Type B pancreatic cell (in vitro differentiated cells): ENCODE measurements around the gene ESRRG. TPM values are rescaled to one million over a fixed set of nuclear protein-coding genes. Genes with fewer than 3 reads are reported as not detected.
"Not testable (repeated sequence)": the region's sequence is repeated elsewhere in the genome, so short reads cannot be mapped to it uniquely, and the experiment has no call there.

Source experiments
- DNase-seq: peaks from one replicate; pipeline ENCODE4 v3.0.0; 2021; ENCODE audit warnings: mixed read lengths; ENCODE audit not compliant: unreplicated experiment; ENCODE audit errors: extremely low spot score
- H3K27ac Mint-ChIP-seq: 2 replicates; pipeline ENCODE4 v1.8.0; 2021; ENCODE audit warnings: mild to moderate bottlenecking, mixed read lengths
- H3K27me3 Mint-ChIP-seq: 2 replicates; pipeline ENCODE4 v1.8.0; 2021; ENCODE audit warnings: mixed read lengths
- H3K36me3 Mint-ChIP-seq: 2 replicates; pipeline ENCODE4 v1.8.0; 2021; ENCODE audit warnings: mixed read lengths
- H3K4me1 Mint-ChIP-seq: one replicate; pipeline ENCODE4 v1.8.0; 2021; ENCODE audit warnings: mixed read lengths; ENCODE audit not compliant: unreplicated experiment
- H3K4me3 Mint-ChIP-seq: 2 replicates; pipeline ENCODE4 v1.8.0; 2021; ENCODE audit warnings: mild to moderate bottlenecking, mixed read lengths
- H3K9me3 Mint-ChIP-seq: 2 replicates; pipeline ENCODE4 v1.8.0; 2021; ENCODE audit warnings: mixed read lengths
- CTCF ChIP-seq: fragments of 200-600 bp; sonication (generic); conservative IDR thresholded peaks from 2 replicates; pipeline ENCODE4 v1.5.0; 2021; ENCODE audit warnings: antibody characterized with exemption, mild to moderate bottlenecking
- total RNA-seq: library from RNA; stranded (reverse); gene quantifications from 2 replicates; pipeline ENCODE4 v1.2.1, GENCODE V29; 2021; ENCODE audit warnings: low replicate concordance

ESRRG gene
- total RNA-seq, 1 donor from 2014 or later: 26.2 TPM

GRCh38 chr1:216705676-216706075 is 17.6 kb downstream of the ESRRG start:
- Mint-ChIP-seq H3K4me3 (no peak overlapping the region), H3K27me3 (no peaks in the 10 kb centered on the region), H3K4me1 (peaks cover 8% of the 10 kb centered on the region), H3K36me3 (no peaks in the 10 kb centered on the region), H3K27ac (no peak overlapping the region), H3K9me3 (no peaks in the 10 kb centered on the region)
- DNase-seq: no peak
- TF ChIP-seq CTCF: no peak

- not testable (repeated sequence) for H3K27me3 Mint-ChIP-seq, DNase-seq, H3K27ac Mint-ChIP-seq, H3K4me3 Mint-ChIP-seq, H3K4me1 Mint-ChIP-seq, H3K9me3 Mint-ChIP-seq, H3K36me3 Mint-ChIP-seq
These were observed 19.2 kb downstream of the ESRRG start for GRCh38 chr1:216704065-216704464.

DNA sequence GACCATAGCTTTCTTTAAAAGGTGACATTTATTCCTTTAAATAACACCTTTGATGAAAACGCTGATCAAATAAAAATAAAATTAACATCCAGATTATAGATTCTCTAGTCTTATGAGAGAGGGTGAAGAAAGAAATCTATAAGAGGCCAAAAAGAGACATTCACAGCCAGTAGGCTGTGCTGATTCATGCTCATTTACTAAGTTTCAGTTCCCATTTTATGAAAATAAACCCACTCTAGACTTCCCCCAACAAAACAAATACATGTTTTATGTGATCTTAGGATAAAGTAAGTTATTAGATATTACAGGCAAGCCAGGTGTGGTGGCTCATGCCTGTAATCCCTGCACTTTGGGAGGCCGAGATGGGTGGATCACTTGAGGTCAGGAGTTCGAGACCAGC is 21.1 kb downstream of the ESRRG start:
- DNase-seq: no peak
- TF ChIP-seq CTCF: no peak
- H3K27ac Mint-ChIP-seq: no peak overlapping the region
- H3K27me3 Mint-ChIP-seq: no peaks in the 10 kb centered on the region
- peaks cover 3% of the 10 kb centered on the region for H3K36me3 Mint-ChIP-seq
- H3K4me3 Mint-ChIP-seq: no peak overlapping the region
- peaks cover 7% of the 10 kb centered on the region for H3K4me1 Mint-ChIP-seq
- H3K9me3 Mint-ChIP-seq: no peaks in the 10 kb centered on the region

DNA sequence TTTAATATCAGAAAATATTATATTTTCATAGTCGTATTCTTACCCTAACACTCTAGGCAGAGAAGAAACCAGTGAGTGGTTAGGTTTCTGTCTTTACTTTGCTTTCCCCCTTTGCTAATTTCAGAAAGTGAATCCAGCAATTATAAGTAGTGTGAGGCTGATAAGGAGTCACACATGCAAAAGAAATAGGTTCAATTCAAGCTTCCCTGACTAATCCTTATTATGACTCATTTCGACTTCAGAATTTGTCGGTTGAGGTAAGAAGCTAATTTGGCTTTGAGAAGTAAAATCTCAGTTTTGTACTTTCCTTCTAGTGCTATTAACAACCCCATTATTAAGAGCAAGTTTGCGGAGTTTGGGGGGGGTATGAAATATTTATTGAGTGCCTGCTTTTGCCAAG is 22.4 kb downstream of the ESRRG start:
- Mint-ChIP-seq H3K36me3 (peaks cover 3% of the 10 kb centered on the region), H3K4me1 (peaks cover 3% of the 10 kb centered on the region), H3K27me3 (no peaks in the 10 kb centered on the region), H3K9me3 (no peaks in the 10 kb centered on the region), H3K4me3 (no peak overlapping the region), H3K27ac (no peak overlapping the region)
- TF ChIP-seq CTCF: no peak
- no peak for DNase-seq

DNA sequence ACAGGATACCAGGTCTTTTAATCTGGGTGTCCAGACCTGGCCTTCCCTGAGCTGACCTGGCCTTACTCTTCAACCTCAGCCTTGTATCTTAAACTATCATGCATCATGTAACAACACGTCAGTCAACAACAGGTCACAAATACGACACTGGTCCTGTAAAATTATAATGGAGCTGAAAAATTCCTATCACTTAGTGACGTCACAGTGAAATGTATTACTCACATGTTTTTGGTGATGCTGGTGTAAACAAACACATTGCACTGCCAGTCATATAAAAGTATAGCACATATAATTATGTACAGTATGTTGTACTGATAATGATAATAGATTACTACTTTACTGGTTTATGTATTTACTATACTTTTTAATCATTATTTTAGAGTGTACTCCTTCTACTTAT is 31.5 kb downstream of the ESRRG start:
- TF ChIP-seq CTCF: no peak
- Mint-ChIP-seq H3K27me3 (no peaks in the 10 kb centered on the region), H3K4me1 (peaks cover 8% of the 10 kb centered on the region), H3K4me3 (no peak overlapping the region), H3K9me3 (no peaks in the 10 kb centered on the region), H3K27ac (no peak overlapping the region), H3K36me3 (no peaks in the 10 kb centered on the region)
- no peak for DNase-seq

GRCh38 chr1:216690603-216691002 is 32.6 kb downstream of the ESRRG start:
- Mint-ChIP-seq H3K27ac (no peak overlapping the region), H3K27me3 (no peaks in the 10 kb centered on the region), H3K9me3 (no peaks in the 10 kb centered on the region), H3K4me1 (peaks cover 8% of the 10 kb centered on the region), H3K36me3 (no peaks in the 10 kb centered on the region), H3K4me3 (no peak overlapping the region)
- DNase-seq: no peak
- TF ChIP-seq CTCF: no peak
